GM12875 (cell line): ENCODE data around the gene ECE2.

Experiments
- H3K4me3 ChIP-seq: one replicate; pipeline ENCODE4 v1.5.1; 2011; ENCODE audit warnings: low read depth, low read length, control low read depth
- CTCF ChIP-seq: IDR thresholded peaks from 2 replicates; pipeline ENCODE4 v1.5.1; 2011; ENCODE audit warnings: low read depth, mild to moderate bottlenecking, control low read depth, inconsistent platforms, low read length, moderate library complexity, borderline replicate concordance; ENCODE audit not compliant: insufficient read depth

Gene ECE2

GRCh38 chr3:184323696-184324095, 47.9 kb downstream of the ECE2 start:
- no peak for TF ChIP-seq CTCF
- no peak overlapping the region for H3K4me3 ChIP-seq

GRCh38 chr3:184325269-184325668, 49.4 kb downstream of the ECE2 start:
- TF ChIP-seq CTCF = no peak
- H3K4me3 ChIP-seq = no peak overlapping the region

GRCh38 chr3:184325715-184326369, 50.0 kb downstream of the ECE2 start:
- H3K4me3 ChIP-seq = no peak overlapping the region
- TF ChIP-seq CTCF = no peak

- no peak overlapping the region for H3K4me3 ChIP-seq
- no peak for TF ChIP-seq CTCF
Measured at GRCh38 chr3:184327171-184327570, 51.3 kb downstream of the ECE2 start.

- no peak for TF ChIP-seq CTCF
- no peak overlapping the region for H3K4me3 ChIP-seq
Measured at GRCh38 chr3:184328516-184328915, 52.7 kb downstream of the ECE2 start.

- H3K4me3 ChIP-seq = no peak overlapping the region
- no peak for TF ChIP-seq CTCF
Measured at GRCh38 chr3:184332370-184333090, 56.7 kb downstream of the ECE2 start.

- no peak overlapping the region for H3K4me3 ChIP-seq
Measured at GRCh38 chr3:184333190-184333589, 57.4 kb downstream of the ECE2 start.

More at GRCh38 chr3:184333190-184333589, 57.4 kb downstream of the ECE2 start:
- no peak for TF ChIP-seq CTCF
